HepG2 (cell line): ENCODE measurements around the gene SYNC. TPM values are rescaled to one million over a fixed set of nuclear protein-coding genes. Genes with fewer than 3 reads are reported as not detected.

Experiments used
- ATAC-seq: fragments of 200-7000 bp; cut with Tn5 transposase; 3 replicates; pipeline ENCODE4 v1.9.1; 2020; ENCODE audit warnings: mild to moderate bottlenecking, moderate library complexity
- BruUV-seq: library from RNA; stranded (reverse); fragments of 400-500 nt; replicated peaks from 2 replicates; lab custom pipeline; 2021; lab: Mats Ljungman, UMichigan
- CTCF ChIA-PET: fragments of 300-600 bp; formaldehyde crosslinking; extraction: SDS; loops from one replicate; lab custom pipeline; 2021; ENCODE audit warnings: low total read pairs, inconsistent platforms, low intra/inter-chr PET ratio; lab: Yijun Ruan, JAX
- POLR2A ChIA-PET: fragments of 350-600 bp; sonication (Branson Sonifier 250); formaldehyde crosslinking; loops from one replicate; lab custom pipeline; 2020; ENCODE audit warnings: antibody characterized with exemption, inconsistent platforms; lab: Yijun Ruan, JAX
- DNase-seq: peaks from one replicate; pipeline ENCODE4 v3.0.0-alpha.2; 2015; ENCODE audit warnings: low spot score
- FAIRE-seq: peaks from 3 replicates; lab custom pipeline; 2011; peaks lifted over from hg19 to GRCh38; lab: Jason Lieb, UNC
- H2AFZ ChIP-seq: one replicate; pipeline ENCODE4 v1.6.1; 2011; ENCODE audit warnings: low read length, inconsistent platforms
- H3K27ac ChIP-seq: fragments of 300-600 bp; 3 replicates; pipeline ENCODE4 v1.8.0; 2011; ENCODE audit warnings: mixed run types, mild to moderate bottlenecking, mixed read lengths, low read length, inconsistent platforms; ENCODE audit not compliant: insufficient read depth; ENCODE audit errors: extremely low read length
- H3K27me3 ChIP-seq, 2 experiments: fragments of 200-600 bp in 1 of 2; 2 replicates in 1 of 2; 3 replicates in 1 of 2; pipeline versions ENCODE4 v1.6.0 to v1.8.0; 2011; ENCODE audit warnings: low read length in 2 of 2, mild to moderate bottlenecking in 2 of 2, moderate library complexity in 2 of 2, inconsistent platforms in 1 of 2; ENCODE audit not compliant: insufficient read depth in 2 of 2, control insufficient read depth in 1 of 2
- H3K36me3 ChIP-seq, 2 experiments: fragments of 200-600 bp in 1 of 2; replicated peaks in 1 of 2; 2 replicates in 1 of 2; 3 replicates in 1 of 2; pipeline versions ENCODE4 v1.5.1 to v1.8.0; 2011; ENCODE audit warnings: low read length in 2 of 2, inconsistent platforms in 1 of 2; ENCODE audit not compliant: insufficient read depth in 2 of 2, control insufficient read depth in 1 of 2
- H3K4me1 ChIP-seq: 2 replicates; pipeline ENCODE4 v1.5.1; 2012; ENCODE audit warnings: low read length, inconsistent platforms; ENCODE audit not compliant: insufficient read depth
- H3K4me2 ChIP-seq: 2 replicates; pipeline ENCODE4 v1.6.0; 2011; ENCODE audit warnings: low read depth, low read length, inconsistent platforms
- H3K4me3 ChIP-seq, 3 experiments: fragments of 200-600 bp in 1 of 3; sonication (generic), shearing (Covaris generic) in 1 of 3; replicated peaks in 1 of 3; 2 replicates each; pipeline ENCODE4 v1.5.1; 2011 to 2016; ENCODE audit warnings: low read length in 3 of 3, inconsistent platforms in 2 of 3, low read depth in 2 of 3, mild to moderate bottlenecking in 2 of 3, control low read depth in 1 of 3, mixed read lengths in 1 of 3; ENCODE audit not compliant: insufficient read depth in 1 of 3
- H3K79me2 ChIP-seq: one replicate; pipeline ENCODE4 v1.6.1; 2011; ENCODE audit warnings: low read length, inconsistent platforms; ENCODE audit not compliant: insufficient read depth
- H3K9ac ChIP-seq: 2 replicates; pipeline ENCODE4 v1.6.0; 2011; ENCODE audit warnings: mild to moderate bottlenecking, low read depth, low read length, inconsistent platforms; ENCODE audit not compliant: insufficient read depth
- H3K9me3 ChIP-seq: 2 replicates; pipeline ENCODE4 v1.5.1; 2012; ENCODE audit warnings: mild to moderate bottlenecking, low read length
- H4K20me1 ChIP-seq: 2 replicates; pipeline ENCODE4 v1.6.0; 2011; ENCODE audit warnings: inconsistent platforms, mild to moderate bottlenecking, low read length, moderate library complexity; ENCODE audit not compliant: insufficient read depth
- BHLHE40 ChIP-seq: IDR thresholded peaks from 2 replicates; pipeline ENCODE4 v1.6.1; 2011; ENCODE audit warnings: low read length, improper control_type of control experiment
- MED1 ChIP-seq: sonication (generic); formaldehyde crosslinking; IDR thresholded peaks from 2 replicates; pipeline ENCODE4 v1.4.0; 2020; ENCODE audit warnings: missing genetic modification reagents
- MIXL1 ChIP-seq: IDR thresholded peaks from 2 replicates; pipeline ENCODE4 v1.6.1; 2016
- SAP130 ChIP-seq: IDR thresholded peaks from 2 replicates; pipeline ENCODE4 v1.6.1; 2016; ENCODE audit warnings: low read depth
- ZFP1 ChIP-seq: IDR thresholded peaks from 2 replicates; pipeline ENCODE4 v1.6.1; 2016
- ZFX ChIP-seq: sonication (generic); formaldehyde crosslinking; IDR thresholded peaks from 2 replicates; pipeline ENCODE4 v1.4.0; 2020; ENCODE audit warnings: mild to moderate bottlenecking, low read depth, missing genetic modification reagents, moderate library complexity
- ZMAT3 ChIP-seq: sonication (generic); formaldehyde crosslinking; conservative IDR thresholded peaks from 2 replicates; pipeline ENCODE4 v1.7.0; 2021; ENCODE audit warnings: missing genetic modification reagents
- ZNF235 ChIP-seq: sonication (generic); formaldehyde crosslinking; IDR thresholded peaks from 2 replicates; pipeline ENCODE4 v1.8.1; 2023; ENCODE audit warnings: mild to moderate bottlenecking, missing genetic modification reagents, borderline replicate concordance
- ZNF3 ChIP-seq: IDR thresholded peaks from 2 replicates; pipeline ENCODE4 v1.7.0; 2017; ENCODE audit warnings: inconsistent platforms
- ZNF788 ChIP-seq: sonication (generic); formaldehyde crosslinking; IDR thresholded peaks from 2 replicates; pipeline ENCODE4 v1.5.0; 2020; ENCODE audit warnings: mild to moderate bottlenecking, missing genetic modification reagents, borderline replicate concordance
- WGBS: methylation state at CpG from one replicate; pipeline ENCODE4 v1.1.6; 2017; ENCODE audit warnings: low lambda C conversion rate; 5-methylcytosine and 5-hydroxymethylcytosine counted together
- in situ Hi-C: cut with HindIII; loops from 2 replicates; pipeline ENCODE4 v1.10.0; 2017; ENCODE audit warnings: low pct_unique_long_range_greater_than_20kb; ENCODE audit not compliant: extremely low pct_ligation_motif_present
- intact Hi-C: fragments of 100-400 bp; cut with micrococcal nuclease; formaldehyde crosslinking; loops from one replicate; pipeline ENCODE4 v1.10.0; 2022; ENCODE audit not compliant: unreplicated experiment
- polyA plus RNA-seq, 8 experiments: library from polyadenylated mRNA; depleted of rRNA in 3 of 8; stranded (reverse) in 7 of 8; unstranded in 1 of 8; fragments of >200 nt; fragmentation: Illumina TruSeq in 4 of 8; extraction: Trizol in 4 of 8; gene quantifications; 2 replicates each; pipeline versions ENCODE4 v1.2.1 to v1.2.3, GENCODE V29; 2011 to 2016; ENCODE audit warnings: low read depth in 4 of 8, missing spikeins in 1 of 8, mixed read lengths in 1 of 8; ENCODE audit not compliant: insufficient read depth in 1 of 8
- total RNA-seq, 5 experiments: library from RNA; depleted of rRNA; stranded (reverse); fragments of >200 nt; fragmentation: Illumina TruSeq; extraction: Trizol; gene quantifications; 2 replicates each; pipeline ENCODE4 v1.2.3, GENCODE V29; 2016; ENCODE audit warnings: low read depth in 1 of 5
- TF ChIP-seq, protein P1 (sequence below): sonication (generic); formaldehyde crosslinking; IDR thresholded peaks from 2 replicates; pipeline ENCODE4 v1.4.0; 2020; ENCODE audit warnings: missing genetic modification reagents
- TF ChIP-seq, protein P2 (sequence below): sonication (generic); formaldehyde crosslinking; IDR thresholded peaks from 2 replicates; pipeline ENCODE4 v1.4.0; 2020; ENCODE audit warnings: missing genetic modification reagents
- TF ChIP-seq, protein P3 (sequence below): sonication (generic); formaldehyde crosslinking; IDR thresholded peaks from 2 replicates; pipeline ENCODE4 v1.9.0; 2021; ENCODE audit warnings: mild to moderate bottlenecking, missing genetic modification reagents
- TF ChIP-seq, protein P4 (sequence below): IDR thresholded peaks from 2 replicates; pipeline ENCODE4 v1.6.1; 2018; ENCODE audit warnings: missing genetic modification reagents, mild to moderate bottlenecking, missing compliant biosample characterization

SYNC gene
- total and polyA plus RNA-seq, 2 of the 13 experiments (the other 11 are each of a cell fraction or from before 2014, with no cell fraction given) = 2.4 to 5.4 TPM

DNA sequence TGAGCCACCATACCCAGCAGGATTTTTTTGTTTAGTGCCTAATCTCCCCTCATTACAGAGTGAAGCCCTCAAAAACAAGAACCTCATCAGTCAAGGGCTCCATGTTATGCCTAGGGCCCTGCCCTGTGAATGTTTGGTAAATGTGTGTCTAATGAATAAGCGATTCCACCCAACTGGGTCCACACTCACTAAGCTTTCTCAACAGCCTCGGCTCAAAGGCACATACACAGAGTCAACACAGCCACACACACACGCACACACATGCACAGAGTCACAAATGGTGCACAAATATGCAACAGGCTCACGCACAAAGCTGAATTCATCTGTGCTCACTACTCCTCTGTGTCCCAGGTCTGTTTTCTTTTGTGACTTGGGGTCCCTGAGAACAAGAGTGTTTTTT is 11.7 kb upstream of the SYNC start:
- H2AFZ ChIP-seq = peak overlapping the region; percentile 73
- ChIA-PET POLR2A (interaction anchor here (3.6 to 4.4 kb wide), 2 partner anchors 23 to 59 kb away, joined by 27 to 51 read pairs; no protein-coding TSS in a partner anchor), CTCF (interaction anchor here (4.2 kb wide), 1 partner anchor 60 kb away, joined by 88 read pairs; no protein-coding TSS in a partner anchor)
- 2% methylated on average over 3 of the region's 4 CpGs for WGBS
- in situ Hi-C loops (loop anchor here (5.0 kb wide), 1 partner anchor 53 kb away; no protein-coding TSS in a partner anchor), intact Hi-C loops (loop anchor here (10.0 kb wide), 1 partner anchor 161 kb away; the partner anchor contains the start of gene FNDC5)
- no peaks in the 10 kb centered on the region for H3K27me3 ChIP-seq
- peak overlapping the region; percentile 65 for H3K4me2 ChIP-seq
- H3K4me3 ChIP-seq = peak overlapping the region in 1 of 3 experiments; percentile 30; a peak in 1 of 6 replicates
- DNase-seq = peak; percentile 90
- no TSS peak for BruUV-seq
- peak; percentile 62 for FAIRE-seq
- no peaks in the 10 kb centered on the region for H3K36me3 ChIP-seq
- H3K9me3 ChIP-seq = no peaks in the 10 kb centered on the region
- H4K20me1 ChIP-seq = no peaks in the 10 kb centered on the region
- peaks cover 88% of the 10 kb centered on the region for H3K4me1 ChIP-seq
- H3K27ac ChIP-seq = peak overlapping the region; percentile 20
- H3K9ac ChIP-seq = no peak overlapping the region
- peak; percentile 24 for ATAC-seq
- H3K79me2 ChIP-seq = no peaks in the 10 kb centered on the region
- TF ChIP-seq, protein P1, sequence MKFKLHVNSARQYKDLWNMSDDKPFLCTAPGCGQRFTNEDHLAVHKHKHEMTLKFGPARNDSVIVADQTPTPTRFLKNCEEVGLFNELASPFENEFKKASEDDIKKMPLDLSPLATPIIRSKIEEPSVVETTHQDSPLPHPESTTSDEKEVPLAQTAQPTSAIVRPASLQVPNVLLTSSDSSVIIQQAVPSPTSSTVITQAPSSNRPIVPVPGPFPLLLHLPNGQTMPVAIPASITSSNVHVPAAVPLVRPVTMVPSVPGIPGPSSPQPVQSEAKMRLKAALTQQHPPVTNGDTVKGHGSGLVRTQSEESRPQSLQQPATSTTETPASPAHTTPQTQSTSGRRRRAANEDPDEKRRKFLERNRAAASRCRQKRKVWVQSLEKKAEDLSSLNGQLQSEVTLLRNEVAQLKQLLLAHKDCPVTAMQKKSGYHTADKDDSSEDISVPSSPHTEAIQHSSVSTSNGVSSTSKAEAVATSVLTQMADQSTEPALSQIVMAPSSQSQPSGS (CRISPR knock-in tag) = peak; percentile 38; the same call in 1 of the 2 replicates
- TF ChIP-seq ZNF3 (CRISPR knock-in tag) (peak; percentile 63; the same call in 1 of the 2 replicates), ZNF788 (CRISPR knock-in tag) (peak; percentile 26; the same call in 1 of the 2 replicates), ZFP1 (CRISPR knock-in tag) (peak; percentile 49; the same call in 1 of the 2 replicates), ZMAT3 (CRISPR knock-in tag) (0 out of 2 replicates have a peak, but pooled peaks have one; percentile 38), ZNF235 (CRISPR knock-in tag) (no peak), SAP130 (CRISPR knock-in tag) (peak; percentile 74), BHLHE40 (0 out of 2 replicates have a peak, but pooled peaks have one; percentile 33), ZFX (CRISPR knock-in tag) (peak; percentile 46; the same call in 1 of the 2 replicates), MED1 (CRISPR knock-in tag) (peak; percentile 67; the same call in 1 of the 2 replicates), MIXL1 (CRISPR knock-in tag) (peak; percentile 79)
- TF ChIP-seq, protein P2, sequence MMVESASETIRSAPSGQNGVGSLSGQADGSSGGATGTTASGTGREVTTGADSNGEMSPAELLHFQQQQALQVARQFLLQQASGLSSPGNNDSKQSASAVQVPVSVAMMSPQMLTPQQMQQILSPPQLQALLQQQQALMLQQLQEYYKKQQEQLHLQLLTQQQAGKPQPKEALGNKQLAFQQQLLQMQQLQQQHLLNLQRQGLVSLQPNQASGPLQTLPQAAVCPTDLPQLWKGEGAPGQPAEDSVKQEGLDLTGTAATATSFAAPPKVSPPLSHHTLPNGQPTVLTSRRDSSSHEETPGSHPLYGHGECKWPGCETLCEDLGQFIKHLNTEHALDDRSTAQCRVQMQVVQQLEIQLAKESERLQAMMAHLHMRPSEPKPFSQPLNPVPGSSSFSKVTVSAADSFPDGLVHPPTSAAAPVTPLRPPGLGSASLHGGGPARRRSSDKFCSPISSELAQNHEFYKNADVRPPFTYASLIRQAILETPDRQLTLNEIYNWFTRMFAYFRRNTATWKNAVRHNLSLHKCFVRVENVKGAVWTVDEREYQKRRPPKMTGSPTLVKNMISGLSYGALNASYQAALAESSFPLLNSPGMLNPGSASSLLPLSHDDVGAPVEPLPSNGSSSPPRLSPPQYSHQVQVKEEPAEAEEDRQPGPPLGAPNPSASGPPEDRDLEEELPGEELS (CRISPR knock-in tag) = peak; percentile 79
- TF ChIP-seq, protein P3, sequence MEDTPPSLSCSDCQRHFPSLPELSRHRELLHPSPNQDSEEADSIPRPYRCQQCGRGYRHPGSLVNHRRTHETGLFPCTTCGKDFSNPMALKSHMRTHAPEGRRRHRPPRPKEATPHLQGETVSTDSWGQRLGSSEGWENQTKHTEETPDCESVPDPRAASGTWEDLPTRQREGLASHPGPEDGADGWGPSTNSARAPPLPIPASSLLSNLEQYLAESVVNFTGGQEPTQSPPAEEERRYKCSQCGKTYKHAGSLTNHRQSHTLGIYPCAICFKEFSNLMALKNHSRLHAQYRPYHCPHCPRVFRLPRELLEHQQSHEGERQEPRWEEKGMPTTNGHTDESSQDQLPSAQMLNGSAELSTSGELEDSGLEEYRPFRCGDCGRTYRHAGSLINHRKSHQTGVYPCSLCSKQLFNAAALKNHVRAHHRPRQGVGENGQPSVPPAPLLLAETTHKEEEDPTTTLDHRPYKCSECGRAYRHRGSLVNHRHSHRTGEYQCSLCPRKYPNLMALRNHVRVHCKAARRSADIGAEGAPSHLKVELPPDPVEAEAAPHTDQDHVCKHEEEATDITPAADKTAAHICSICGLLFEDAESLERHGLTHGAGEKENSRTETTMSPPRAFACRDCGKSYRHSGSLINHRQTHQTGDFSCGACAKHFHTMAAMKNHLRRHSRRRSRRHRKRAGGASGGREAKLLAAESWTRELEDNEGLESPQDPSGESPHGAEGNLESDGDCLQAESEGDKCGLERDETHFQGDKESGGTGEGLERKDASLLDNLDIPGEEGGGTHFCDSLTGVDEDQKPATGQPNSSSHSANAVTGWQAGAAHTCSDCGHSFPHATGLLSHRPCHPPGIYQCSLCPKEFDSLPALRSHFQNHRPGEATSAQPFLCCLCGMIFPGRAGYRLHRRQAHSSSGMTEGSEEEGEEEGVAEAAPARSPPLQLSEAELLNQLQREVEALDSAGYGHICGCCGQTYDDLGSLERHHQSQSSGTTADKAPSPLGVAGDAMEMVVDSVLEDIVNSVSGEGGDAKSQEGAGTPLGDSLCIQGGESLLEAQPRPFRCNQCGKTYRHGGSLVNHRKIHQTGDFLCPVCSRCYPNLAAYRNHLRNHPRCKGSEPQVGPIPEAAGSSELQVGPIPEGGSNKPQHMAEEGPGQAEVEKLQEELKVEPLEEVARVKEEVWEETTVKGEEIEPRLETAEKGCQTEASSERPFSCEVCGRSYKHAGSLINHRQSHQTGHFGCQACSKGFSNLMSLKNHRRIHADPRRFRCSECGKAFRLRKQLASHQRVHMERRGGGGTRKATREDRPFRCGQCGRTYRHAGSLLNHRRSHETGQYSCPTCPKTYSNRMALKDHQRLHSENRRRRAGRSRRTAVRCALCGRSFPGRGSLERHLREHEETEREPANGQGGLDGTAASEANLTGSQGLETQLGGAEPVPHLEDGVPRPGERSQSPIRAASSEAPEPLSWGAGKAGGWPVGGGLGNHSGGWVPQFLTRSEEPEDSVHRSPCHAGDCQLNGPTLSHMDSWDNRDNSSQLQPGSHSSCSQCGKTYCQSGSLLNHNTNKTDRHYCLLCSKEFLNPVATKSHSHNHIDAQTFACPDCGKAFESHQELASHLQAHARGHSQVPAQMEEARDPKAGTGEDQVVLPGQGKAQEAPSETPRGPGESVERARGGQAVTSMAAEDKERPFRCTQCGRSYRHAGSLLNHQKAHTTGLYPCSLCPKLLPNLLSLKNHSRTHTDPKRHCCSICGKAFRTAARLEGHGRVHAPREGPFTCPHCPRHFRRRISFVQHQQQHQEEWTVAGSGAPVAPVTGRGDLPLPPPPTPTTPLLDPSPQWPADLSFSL (CRISPR knock-in tag) = peak; percentile 89
- TF ChIP-seq, protein P4, sequence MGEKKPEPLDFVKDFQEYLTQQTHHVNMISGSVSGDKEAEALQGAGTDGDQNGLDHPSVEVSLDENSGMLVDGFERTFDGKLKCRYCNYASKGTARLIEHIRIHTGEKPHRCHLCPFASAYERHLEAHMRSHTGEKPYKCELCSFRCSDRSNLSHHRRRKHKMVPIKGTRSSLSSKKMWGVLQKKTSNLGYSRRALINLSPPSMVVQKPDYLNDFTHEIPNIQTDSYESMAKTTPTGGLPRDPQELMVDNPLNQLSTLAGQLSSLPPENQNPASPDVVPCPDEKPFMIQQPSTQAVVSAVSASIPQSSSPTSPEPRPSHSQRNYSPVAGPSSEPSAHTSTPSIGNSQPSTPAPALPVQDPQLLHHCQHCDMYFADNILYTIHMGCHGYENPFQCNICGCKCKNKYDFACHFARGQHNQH (CRISPR knock-in tag) = peak; percentile 33; the same call in 1 of the 2 replicates
